H9 (cell line): ENCODE results near the gene ZER1. TPM values are rescaled to one million over a fixed set of nuclear protein-coding genes. Genes with fewer than 3 reads are reported as not detected.

Experiments used
- DNase-seq: peaks from one replicate; pipeline ENCODE4 v3.0.0-alpha.2; 2017
- H2AFZ ChIP-seq: one replicate; pipeline ENCODE4 v1.6.1; 2013; ENCODE audit warnings: mild to moderate bottlenecking, low read length, control low read depth, moderate library complexity
- H2AK5ac ChIP-seq: 2 replicates; pipeline ENCODE4 v1.6.1; 2013; ENCODE audit warnings: low read length, control low read depth, mixed read lengths; ENCODE audit not compliant: insufficient read length
- H2BK120ac ChIP-seq: one replicate; pipeline ENCODE4 v1.6.1; 2013; ENCODE audit warnings: low read depth, mild to moderate bottlenecking, low read length, control low read depth, inconsistent platforms; ENCODE audit not compliant: poor library complexity, severe bottlenecking
- H2BK12ac ChIP-seq: 2 replicates; pipeline ENCODE4 v1.6.1; 2013; ENCODE audit warnings: low read length, control low read depth, mixed read lengths, low read depth; ENCODE audit not compliant: insufficient read length
- H2BK15ac ChIP-seq: 2 replicates; pipeline ENCODE4 v1.6.1; 2013; ENCODE audit warnings: low read depth, low read length, control low read depth
- H2BK20ac ChIP-seq: one replicate; pipeline ENCODE4 v1.6.1; 2013; ENCODE audit warnings: low read depth, mild to moderate bottlenecking, low read length, control low read depth, inconsistent platforms; ENCODE audit not compliant: poor library complexity, severe bottlenecking
- H2BK5ac ChIP-seq: 2 replicates; pipeline ENCODE4 v1.6.1; 2013; ENCODE audit warnings: low read length, control low read depth, mixed read lengths; ENCODE audit not compliant: insufficient read length
- H3K14ac ChIP-seq: 2 replicates; pipeline ENCODE4 v1.6.1; 2013; ENCODE audit warnings: low read length, control low read depth; ENCODE audit not compliant: insufficient read depth
- H3K18ac ChIP-seq: 2 replicates; pipeline ENCODE4 v1.6.1; 2013; ENCODE audit warnings: low read depth, mild to moderate bottlenecking, mixed read lengths, low read length, control low read depth; ENCODE audit not compliant: insufficient read length
- H3K23ac ChIP-seq: 2 replicates; pipeline ENCODE4 v1.6.1; 2013; ENCODE audit warnings: low read length, control low read depth, mixed read lengths, low read depth; ENCODE audit not compliant: insufficient read length
- H3K23me2 ChIP-seq: 2 replicates; pipeline ENCODE4 v1.6.1; 2013; ENCODE audit warnings: low read depth, mild to moderate bottlenecking, mixed read lengths, low read length, control low read depth; ENCODE audit not compliant: insufficient read length, poor library complexity, severe bottlenecking
- H3K27ac ChIP-seq: 2 replicates; pipeline ENCODE4 v1.5.1; 2013; ENCODE audit warnings: low read length, control low read depth, mixed read lengths, low read depth; ENCODE audit not compliant: insufficient read length
- H3K27me3 ChIP-seq: 2 replicates; pipeline ENCODE4 v1.6.1; 2013; ENCODE audit warnings: low read length, control low read depth, inconsistent platforms; ENCODE audit not compliant: insufficient read depth
- H3K4ac ChIP-seq: 2 replicates; pipeline ENCODE4 v1.6.1; 2013; ENCODE audit warnings: low read depth, mild to moderate bottlenecking, control low read depth, inconsistent platforms, low read length, moderate library complexity
- H3K4me1 ChIP-seq: 2 replicates; pipeline ENCODE4 v1.6.1; 2013; ENCODE audit warnings: low read length, control low read depth, inconsistent platforms; ENCODE audit not compliant: insufficient read depth
- H3K4me2 ChIP-seq: 2 replicates; pipeline ENCODE4 v1.6.1; 2013; ENCODE audit warnings: low read length, control low read depth, mixed read lengths; ENCODE audit not compliant: insufficient read length, insufficient read depth
- H3K56ac ChIP-seq: 2 replicates; pipeline ENCODE4 v1.6.1; 2013; ENCODE audit warnings: low read depth, mild to moderate bottlenecking, mixed read lengths, low read length, control low read depth; ENCODE audit not compliant: insufficient read length
- H3K79me1 ChIP-seq: 2 replicates; pipeline ENCODE4 v1.6.1; 2013; ENCODE audit warnings: low read depth, mild to moderate bottlenecking, moderate library complexity, low read length, control low read depth, inconsistent platforms; ENCODE audit not compliant: insufficient read depth, poor library complexity, severe bottlenecking
- H3K79me2 ChIP-seq: 2 replicates; pipeline ENCODE4 v1.6.1; 2013; ENCODE audit warnings: low read length, control low read depth, inconsistent platforms; ENCODE audit not compliant: insufficient read depth
- H3K9ac ChIP-seq: 2 replicates; pipeline ENCODE4 v1.6.1; 2013; ENCODE audit warnings: low read length, control low read depth, mixed read lengths; ENCODE audit not compliant: insufficient read length; ENCODE audit errors: extremely low read depth
- H3K9me3 ChIP-seq: one replicate; pipeline ENCODE4 v1.6.1; 2013; ENCODE audit warnings: low read depth, low read length, inconsistent platforms; ENCODE audit not compliant: control insufficient read depth
- H3T11ph ChIP-seq: one replicate; pipeline ENCODE4 v1.6.1; 2013; ENCODE audit warnings: mild to moderate bottlenecking, low read length, control low read depth, inconsistent platforms
- H4K20me1 ChIP-seq: one replicate; pipeline ENCODE4 v1.6.1; 2013; ENCODE audit not compliant: control insufficient read depth, insufficient read length, insufficient read depth
- H4K5ac ChIP-seq: 2 replicates; pipeline ENCODE4 v1.6.1; 2013; ENCODE audit warnings: low read depth, mild to moderate bottlenecking, mixed read lengths, low read length, control low read depth; ENCODE audit not compliant: insufficient read length
- H4K8ac ChIP-seq: replicated peaks from 2 replicates; pipeline ENCODE4 v1.6.1; 2013; ENCODE audit warnings: low read length, control low read depth, mixed read lengths, low read depth; ENCODE audit not compliant: insufficient read length
- H4K91ac ChIP-seq: 2 replicates; pipeline ENCODE4 v1.6.1; 2013; ENCODE audit warnings: low read depth, mild to moderate bottlenecking, moderate library complexity, mixed read lengths, low read length, control low read depth; ENCODE audit not compliant: insufficient read length
- H3K27ac Mint-ChIP-seq, 3 experiments: 2 replicates in 2 of 3; 3 replicates in 1 of 3; pipeline ENCODE4 v1.8.0; 2020 to 2021; ENCODE audit warnings: mixed read lengths in 3 of 3, mild to moderate bottlenecking in 1 of 3, moderate library complexity in 1 of 3
- H3K27me3 Mint-ChIP-seq: 2 replicates; pipeline ENCODE4 v1.8.0; 2021; ENCODE audit warnings: low read depth, mild to moderate bottlenecking, moderate library complexity, mixed read lengths
- H3K36me3 Mint-ChIP-seq, 3 experiments: 2 replicates in 2 of 3; 3 replicates in 1 of 3; pipeline ENCODE4 v1.8.0; 2020 to 2021; ENCODE audit warnings: low read depth in 3 of 3, mixed read lengths in 3 of 3; ENCODE audit not compliant: insufficient read depth in 1 of 3
- H3K4me1 Mint-ChIP-seq, 2 experiments: 2 replicates each; pipeline ENCODE4 v1.8.0; 2020; ENCODE audit warnings: mixed read lengths in 2 of 2
- H3K4me3 Mint-ChIP-seq, 2 experiments: 2 replicates in 1 of 2; 3 replicates in 1 of 2; pipeline ENCODE4 v1.8.0; 2020 to 2021; ENCODE audit warnings: mild to moderate bottlenecking in 2 of 2, mixed read lengths in 2 of 2, moderate library complexity in 1 of 2
- H3K9me3 Mint-ChIP-seq, 2 experiments: 2 replicates in 1 of 2; 3 replicates in 1 of 2; pipeline ENCODE4 v1.8.0; 2020; ENCODE audit warnings: mild to moderate bottlenecking in 2 of 2, mixed read lengths in 2 of 2, moderate library complexity in 1 of 2
- WGBS: extraction: QIAGEN DNeasy Blood & Tissue Kit; methylation state at CpG from one replicate; pipeline ENCODE4 v1.1.7; 2013; ENCODE audit warnings: missing lambda C conversion rate, low lambda C conversion rate, mixed read lengths; ENCODE audit not compliant: insufficient read length; ENCODE audit errors: extremely low coverage; 5-methylcytosine and 5-hydroxymethylcytosine counted together
- total RNA-seq: library from RNA; stranded (reverse); gene quantifications from 2 replicates; pipeline ENCODE4 v1.2.1, GENCODE V29; 2021
- TF ChIP-seq, protein P1 (sequence below): fragments of 200-600 bp; sonication (generic); conservative IDR thresholded peaks from 3 replicates; pipeline ENCODE4 v1.8.0; 2021; ENCODE audit warnings: antibody characterized with exemption, mild to moderate bottlenecking

Gene ZER1
- total RNA-seq, 1 experiment from 2014 or later, result 24.2 TPM

DNA sequence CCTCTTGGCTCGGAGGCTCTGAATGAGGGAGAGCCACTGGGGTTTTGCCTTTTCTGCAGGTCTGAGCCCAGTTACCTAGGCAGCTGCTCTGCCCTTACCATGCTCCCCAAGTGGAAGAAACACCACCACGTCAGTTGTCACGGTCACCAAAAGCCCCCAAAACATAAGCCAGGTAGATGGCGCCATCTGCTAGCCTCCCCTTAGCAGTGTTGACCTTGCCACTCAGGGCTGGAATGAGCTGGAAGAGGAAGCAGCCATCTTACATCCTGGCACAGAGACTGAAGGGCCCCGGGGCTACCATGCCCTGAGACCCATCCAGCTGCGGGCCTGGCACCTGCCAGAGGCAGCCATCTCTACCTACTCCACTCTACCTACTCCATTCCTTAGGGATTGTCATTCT lies 7.4 kb downstream of the ZER1 start:
- DNase-seq, result peak; percentile 54
- Histone ChIP-seq H3K56ac (no peak overlapping the region), H4K5ac (no peak overlapping the region), H3K4me2 (no peak overlapping the region), H3K14ac (no peak overlapping the region), H2AFZ (no peak overlapping the region), H4K8ac (no peak overlapping the region), H3K79me1 (no peaks in the 10 kb centered on the region), H2BK20ac (no peak overlapping the region), H4K91ac (no peak overlapping the region), H2BK120ac (no peak overlapping the region), H2BK15ac (no peak overlapping the region), H3K23me2 (no peaks in the 10 kb centered on the region), H3K4ac (no peak overlapping the region), H4K20me1 (no peaks in the 10 kb centered on the region), H3K18ac (no peak overlapping the region), H3K9ac (no peak overlapping the region), H3K23ac (no peak overlapping the region), H3K9me3 (no peaks in the 10 kb centered on the region), H2AK5ac (no peak overlapping the region), H2BK12ac (no peak overlapping the region), H3K4me1 (no peaks in the 10 kb centered on the region; the same call in 1 of the 2 replicates), H3T11ph (no peak overlapping the region), H2BK5ac (no peak overlapping the region), H3K27ac (no peak overlapping the region), H3K79me2 (no peaks in the 10 kb centered on the region), H3K27me3 (no peaks in the 10 kb centered on the region)
- no peak overlapping the region for H3K4me3 Mint-ChIP-seq
- no CpG with 5 or more reads among the region's 6 CpGs for WGBS
- H3K36me3 Mint-ChIP-seq, result peaks cover 0 to 6% (median 0%) of the 10 kb centered on the region in 3 experiments; a peak in 2 of 7 replicates
- H3K27me3 Mint-ChIP-seq, result no peaks in the 10 kb centered on the region
- peaks cover 13 to 14% of the 10 kb centered on the region in 2 experiments for H3K4me1 Mint-ChIP-seq
- TF ChIP-seq, protein P1, sequence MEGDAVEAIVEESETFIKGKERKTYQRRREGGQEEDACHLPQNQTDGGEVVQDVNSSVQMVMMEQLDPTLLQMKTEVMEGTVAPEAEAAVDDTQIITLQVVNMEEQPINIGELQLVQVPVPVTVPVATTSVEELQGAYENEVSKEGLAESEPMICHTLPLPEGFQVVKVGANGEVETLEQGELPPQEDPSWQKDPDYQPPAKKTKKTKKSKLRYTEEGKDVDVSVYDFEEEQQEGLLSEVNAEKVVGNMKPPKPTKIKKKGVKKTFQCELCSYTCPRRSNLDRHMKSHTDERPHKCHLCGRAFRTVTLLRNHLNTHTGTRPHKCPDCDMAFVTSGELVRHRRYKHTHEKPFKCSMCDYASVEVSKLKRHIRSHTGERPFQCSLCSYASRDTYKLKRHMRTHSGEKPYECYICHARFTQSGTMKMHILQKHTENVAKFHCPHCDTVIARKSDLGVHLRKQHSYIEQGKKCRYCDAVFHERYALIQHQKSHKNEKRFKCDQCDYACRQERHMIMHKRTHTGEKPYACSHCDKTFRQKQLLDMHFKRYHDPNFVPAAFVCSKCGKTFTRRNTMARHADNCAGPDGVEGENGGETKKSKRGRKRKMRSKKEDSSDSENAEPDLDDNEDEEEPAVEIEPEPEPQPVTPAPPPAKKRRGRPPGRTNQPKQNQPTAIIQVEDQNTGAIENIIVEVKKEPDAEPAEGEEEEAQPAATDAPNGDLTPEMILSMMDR, result peak; percentile 45; the same call in 2 of the 3 replicates
- peak overlapping the region; percentile 7 to 86 (median 60); a peak in 4 of 7 replicates for H3K27ac Mint-ChIP-seq
- no peaks in the 10 kb centered on the region for H3K9me3 Mint-ChIP-seq
